ENCODE results near the gene ZNF438.

The ZNF438 gene

GRCh38 chr10:30827531-30828120 lies 204.0 kb downstream of the ZNF438 start:
- H3K27me3 Mint-ChIP-seq: no peaks in the 10 kb centered on the region
- H3K4me3 Mint-ChIP-seq: no peak overlapping the region
- no peaks in the 10 kb centered on the region for H3K36me3 Mint-ChIP-seq (ENCODE audit: low read depth)
- H3K9me3 Mint-ChIP-seq: no peaks in the 10 kb centered on the region
- H3K27ac Mint-ChIP-seq: no peak overlapping the region
- H3K4me1 Mint-ChIP-seq (ENCODE audit: low read depth): no peaks in the 10 kb centered on the region

GRCh38 chr10:30826679-30827078 lies 205.0 kb downstream of the ZNF438 start:
- H3K9me3 Mint-ChIP-seq: no peaks in the 10 kb centered on the region
- H3K27me3 Mint-ChIP-seq: no peaks in the 10 kb centered on the region
- H3K36me3 Mint-ChIP-seq (ENCODE audit: low read depth): no peaks in the 10 kb centered on the region
- no peaks in the 10 kb centered on the region for H3K4me1 Mint-ChIP-seq (ENCODE audit: low read depth)
- no peak overlapping the region for H3K4me3 Mint-ChIP-seq
- H3K27ac Mint-ChIP-seq: no peak overlapping the region

- no peak overlapping the region for H3K4me3 Mint-ChIP-seq
- H3K27ac Mint-ChIP-seq: no peak overlapping the region
- H3K4me1 Mint-ChIP-seq (ENCODE audit: low read depth): peaks cover under 1% of the 10 kb centered on the region
- no peaks in the 10 kb centered on the region for H3K9me3 Mint-ChIP-seq
- H3K36me3 Mint-ChIP-seq (ENCODE audit: low read depth): no peaks in the 10 kb centered on the region
- no peaks in the 10 kb centered on the region for H3K27me3 Mint-ChIP-seq
Measured at GRCh38 chr10:30825495-30825894, 206.2 kb downstream of the ZNF438 start.

GRCh38 chr10:30825022-30825421 lies 206.6 kb downstream of the ZNF438 start:
- Mint-ChIP-seq H3K9me3 (no peaks in the 10 kb centered on the region), H3K27ac (no peak overlapping the region), H3K4me3 (no peak overlapping the region), H3K27me3 (no peaks in the 10 kb centered on the region), H3K4me1 (ENCODE audit: low read depth) (peaks cover 4% of the 10 kb centered on the region), H3K36me3 (ENCODE audit: low read depth) (no peaks in the 10 kb centered on the region)

- H3K27me3 Mint-ChIP-seq: no peaks in the 10 kb centered on the region
- H3K4me3 Mint-ChIP-seq: no peak overlapping the region
- no peaks in the 10 kb centered on the region for H3K36me3 Mint-ChIP-seq (ENCODE audit: low read depth)
- peaks cover 4% of the 10 kb centered on the region for H3K4me1 Mint-ChIP-seq (ENCODE audit: low read depth)
- H3K27ac Mint-ChIP-seq: no peak overlapping the region
- H3K9me3 Mint-ChIP-seq: no peaks in the 10 kb centered on the region
Measured at GRCh38 chr10:30823651-30824050, 208.0 kb downstream of the ZNF438 start.

- peaks cover 4% of the 10 kb centered on the region for H3K4me1 Mint-ChIP-seq (ENCODE audit: low read depth)
- H3K9me3 Mint-ChIP-seq: no peaks in the 10 kb centered on the region
- no peaks in the 10 kb centered on the region for H3K27me3 Mint-ChIP-seq
- no peak overlapping the region for H3K4me3 Mint-ChIP-seq
- H3K27ac Mint-ChIP-seq: no peak overlapping the region
- H3K36me3 Mint-ChIP-seq (ENCODE audit: low read depth): no peaks in the 10 kb centered on the region
Measured at GRCh38 chr10:30822693-30823465, 208.8 kb downstream of the ZNF438 start.

- Mint-ChIP-seq H3K27ac (no peak overlapping the region), H3K36me3 (ENCODE audit: low read depth) (no peaks in the 10 kb centered on the region), H3K27me3 (no peaks in the 10 kb centered on the region)
Measured at GRCh38 chr10:30821994-30822692, 209.5 kb downstream of the ZNF438 start.

GRCh38 chr10:30821261-30821993 lies 210.2 kb downstream of the ZNF438 start:
- Mint-ChIP-seq H3K36me3 (ENCODE audit: low read depth) (no peaks in the 10 kb centered on the region), H3K4me3 (no peak overlapping the region), H3K9me3 (no peaks in the 10 kb centered on the region), H3K27ac (no peak overlapping the region), H3K4me1 (ENCODE audit: low read depth) (peaks cover 4% of the 10 kb centered on the region), H3K27me3 (no peaks in the 10 kb centered on the region)

More at GRCh38 chr10:30821994-30822692, 209.5 kb downstream of the ZNF438 start:
- H3K4me3 Mint-ChIP-seq: no peak overlapping the region
- no peaks in the 10 kb centered on the region for H3K9me3 Mint-ChIP-seq
- peaks cover 4% of the 10 kb centered on the region for H3K4me1 Mint-ChIP-seq (ENCODE audit: low read depth)

- Mint-ChIP-seq H3K27me3 (no peaks in the 10 kb centered on the region), H3K4me3 (no peak overlapping the region), H3K9me3 (no peaks in the 10 kb centered on the region), H3K27ac (no peak overlapping the region), H3K4me1 (ENCODE audit: low read depth) (peaks cover 4% of the 10 kb centered on the region), H3K36me3 (ENCODE audit: low read depth) (no peaks in the 10 kb centered on the region)
Measured at GRCh38 chr10:30820261-30820991, 211.2 kb downstream of the ZNF438 start.

GRCh38 chr10:30819341-30820181 lies 212.1 kb downstream of the ZNF438 start:
- Mint-ChIP-seq H3K27me3 (no peaks in the 10 kb centered on the region), H3K4me3 (no peak overlapping the region), H3K4me1 (ENCODE audit: low read depth) (peaks cover 6% of the 10 kb centered on the region), H3K27ac (no peak overlapping the region), H3K36me3 (ENCODE audit: low read depth) (no peaks in the 10 kb centered on the region), H3K9me3 (no peaks in the 10 kb centered on the region)

- Mint-ChIP-seq H3K27me3 (no peaks in the 10 kb centered on the region), H3K36me3 (ENCODE audit: low read depth) (no peaks in the 10 kb centered on the region), H3K4me1 (ENCODE audit: low read depth) (peaks cover 13% of the 10 kb centered on the region)
Measured at GRCh38 chr10:30818854-30819253, 212.8 kb downstream of the ZNF438 start.

GRCh38 chr10:30818010-30818660 lies 213.5 kb downstream of the ZNF438 start:
- Mint-ChIP-seq H3K27me3 (no peaks in the 10 kb centered on the region), H3K36me3 (ENCODE audit: low read depth) (no peaks in the 10 kb centered on the region), H3K4me1 (ENCODE audit: low read depth) (peaks cover 20% of the 10 kb centered on the region), H3K27ac (no peak overlapping the region), H3K4me3 (no peak overlapping the region), H3K9me3 (no peaks in the 10 kb centered on the region)

More at GRCh38 chr10:30818854-30819253, 212.8 kb downstream of the ZNF438 start:
- no peak overlapping the region for H3K27ac Mint-ChIP-seq
- no peaks in the 10 kb centered on the region for H3K9me3 Mint-ChIP-seq
- no peak overlapping the region for H3K4me3 Mint-ChIP-seq

- H3K4me1 Mint-ChIP-seq (ENCODE audit: low read depth): peaks cover 26% of the 10 kb centered on the region
- H3K27me3 Mint-ChIP-seq: no peaks in the 10 kb centered on the region
- no peak overlapping the region for H3K4me3 Mint-ChIP-seq
- no peak overlapping the region for H3K27ac Mint-ChIP-seq
- no peaks in the 10 kb centered on the region for H3K9me3 Mint-ChIP-seq
- no peaks in the 10 kb centered on the region for H3K36me3 Mint-ChIP-seq (ENCODE audit: low read depth)
Measured at GRCh38 chr10:30817541-30817940, 214.1 kb downstream of the ZNF438 start.

All from stimulated activated naive CD8-positive, alpha-beta T cell treated with anti-CD3 and anti-CD28 coated beads, Interleukin-15, Interleukin-2, amounts not matched to agents 100 ng/mL and 50 ng/mL, for 24 hours (primary cell).